Endodermal cell (in vitro differentiated cells): ENCODE data around the gene KIF5C. TPM values are rescaled to one million over a fixed set of nuclear protein-coding genes. Genes with fewer than 3 reads are reported as not detected.

Source experiments
- DNase-seq: peaks from one replicate; pipeline ENCODE4 v3.0.0-alpha.2; 2017
- H3K27ac ChIP-seq: 2 replicates; pipeline ENCODE4 v1.5.1; 2013; ENCODE audit warnings: mild to moderate bottlenecking, low read depth, low read length, moderate library complexity
- H3K27me3 ChIP-seq: 2 replicates; pipeline ENCODE4 v1.6.1; 2013; ENCODE audit warnings: mild to moderate bottlenecking, low read length, moderate library complexity; ENCODE audit not compliant: insufficient read depth, control insufficient read depth, poor library complexity, severe bottlenecking
- H3K36me3 ChIP-seq: 2 replicates; pipeline ENCODE4 v1.7.0; 2013; ENCODE audit warnings: mild to moderate bottlenecking, low read length, moderate library complexity; ENCODE audit not compliant: control insufficient read depth, insufficient read depth
- H3K4me1 ChIP-seq: one replicate; pipeline ENCODE4 v1.7.0; 2013; ENCODE audit warnings: low read length; ENCODE audit not compliant: control insufficient read depth, insufficient read depth
- H3K4me3 ChIP-seq: 2 replicates; pipeline ENCODE4 v1.5.1; 2013; ENCODE audit warnings: mild to moderate bottlenecking, low read length, moderate library complexity
- H3K9ac ChIP-seq: 2 replicates; pipeline ENCODE4 v1.6.1; 2013; ENCODE audit warnings: mild to moderate bottlenecking, low read length, moderate library complexity; ENCODE audit not compliant: poor library complexity, severe bottlenecking; ENCODE audit errors: extremely low read depth
- H3K9me3 ChIP-seq: 2 replicates; pipeline ENCODE4 v1.6.1; 2013; ENCODE audit warnings: mild to moderate bottlenecking, low read length, moderate library complexity; ENCODE audit not compliant: control insufficient read depth
- H3K27ac Mint-ChIP-seq: 2 replicates; pipeline ENCODE4 v1.8.0; 2020; ENCODE audit warnings: mixed read lengths
- H3K27me3 Mint-ChIP-seq: 2 replicates; pipeline ENCODE4 v1.8.0; 2021; ENCODE audit warnings: mild to moderate bottlenecking, mixed read lengths; ENCODE audit not compliant: insufficient read depth
- H3K36me3 Mint-ChIP-seq: 2 replicates; pipeline ENCODE4 v1.8.0; 2020; ENCODE audit warnings: low read depth, mixed read lengths
- H3K4me1 Mint-ChIP-seq: 2 replicates; pipeline ENCODE4 v1.8.0; 2020; ENCODE audit warnings: mixed read lengths
- H3K4me3 Mint-ChIP-seq: 2 replicates; pipeline ENCODE4 v1.8.0; 2020; ENCODE audit warnings: mild to moderate bottlenecking, moderate library complexity, mixed read lengths
- H3K9me3 Mint-ChIP-seq: 2 replicates; pipeline ENCODE4 v1.8.0; 2020; ENCODE audit warnings: mild to moderate bottlenecking, mixed read lengths
- WGBS, 2 experiments: methylation state at CpG; one replicate each; pipeline versions ENCODE4 v1.1.5 to v1.1.7; 2013; ENCODE audit warnings: missing lambda C conversion rate in 2 of 2, mixed read lengths in 1 of 2; ENCODE audit not compliant: insufficient coverage in 1 of 2, insufficient read length in 1 of 2; 5-methylcytosine and 5-hydroxymethylcytosine counted together
- long read RNA-seq, 4 experiments: library from polyadenylated mRNA in 2 of 4; library from RNA in 1 of 4; library from capped mRNA in 1 of 4; stranded (forward) in 3 of 4; unstranded in 1 of 4; transcript quantifications; one replicate each; pipeline ENCODE4 v2.0.0, GENCODE V29; 2020 to 2021; ENCODE audit warnings: inconsistent platforms in 1 of 4
- polyA plus RNA-seq, 2 experiments: library from polyadenylated mRNA; stranded (reverse); fragments of 50-300 nt; gene quantifications; one replicate each; pipeline ENCODE4 v1.2.3, GENCODE V29; 2013
- total RNA-seq, 2 donors: library from RNA; stranded (reverse); fragmentation: NEBNext Ultra II Directional in 1 of 2; extraction: Animal tissue kit (Norgen Biotek cat#: 25700) in 1 of 2; gene quantifications; 2 replicates in 1 of 2; 3 replicates in 1 of 2; pipeline ENCODE4 v1.2.1, GENCODE V29; 2021
- TF ChIP-seq, protein P1 (sequence below): fragments of 200-600 bp; sonication (generic); conservative IDR thresholded peaks from 2 replicates; pipeline ENCODE4 v1.5.0; 2021; ENCODE audit warnings: antibody characterized with exemption, mild to moderate bottlenecking

Gene KIF5C
- 10 to 100 TPM; 39.1 to 41.9 TPM for total RNA-seq
- 47.2 TPM for polyA plus RNA-seq (2013, experiment 1 of 2)
- 46.5 TPM for polyA plus RNA-seq (2013, experiment 2 of 2)
- long read RNA-seq, experiment 1, full-length matches to known transcripts: 1 of 14 reads
- long read RNA-seq, experiment 1, partial matches to known transcripts: 11 of 14 reads
- long read RNA-seq, experiment 1, other reads (novel, unspliced or antisense): 2 of 14 reads
- long read RNA-seq, experiment 2, full-length matches to known transcripts: 13 of 39 reads
- long read RNA-seq, experiment 2, partial matches to known transcripts: 14 of 39 reads
- long read RNA-seq, experiment 2, other reads (novel, unspliced or antisense): 12 of 39 reads
- long read RNA-seq, experiment 3, partial matches to known transcripts: 9 of 14 reads
- long read RNA-seq, experiment 3, other reads (novel, unspliced or antisense): 5 of 14 reads
- long read RNA-seq, experiment 4, partial matches to known transcripts: 3 of 4 reads
- long read RNA-seq, experiment 4, other reads (novel, unspliced or antisense): 1 of 4 reads

DNA sequence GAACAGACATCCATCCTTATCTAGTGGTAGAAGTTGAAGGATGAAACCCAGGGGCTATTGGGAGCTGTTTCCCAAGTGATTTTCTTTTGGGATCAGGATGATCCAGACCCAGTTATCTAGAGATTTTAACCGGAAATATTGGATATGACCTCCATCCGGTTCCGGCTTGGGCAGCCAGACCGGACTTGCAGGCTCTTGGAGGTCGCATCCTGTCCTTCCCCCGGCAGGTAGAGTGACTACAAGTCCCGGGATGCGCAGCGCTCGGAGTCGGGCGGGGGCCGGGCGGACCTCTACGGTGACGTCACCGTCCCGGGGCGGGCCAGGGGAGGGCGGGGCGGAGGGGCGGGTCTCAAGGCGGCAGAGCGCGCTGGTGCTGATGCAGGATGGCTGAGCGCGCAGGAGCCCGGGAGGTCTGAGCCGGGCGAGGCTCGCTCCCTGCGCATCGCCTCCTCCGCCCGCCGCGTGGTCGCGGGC lies at the start of gene KIF5C:
TSS of gene KIF5C (plus strand) at position 360 of the 474 bp plus-strand sequence. CDS start 391 bp downstream, outside the sequence.
- peaks cover 9% of the 10 kb centered on the region for H3K9me3 Mint-ChIP-seq
- WGBS, 2 experiments: 1 to 2% methylated on average over 5 to 39 of the region's 39 CpGs
- H3K9ac ChIP-seq: peak within 1 kb of the TSS; percentile 47

DNA sequence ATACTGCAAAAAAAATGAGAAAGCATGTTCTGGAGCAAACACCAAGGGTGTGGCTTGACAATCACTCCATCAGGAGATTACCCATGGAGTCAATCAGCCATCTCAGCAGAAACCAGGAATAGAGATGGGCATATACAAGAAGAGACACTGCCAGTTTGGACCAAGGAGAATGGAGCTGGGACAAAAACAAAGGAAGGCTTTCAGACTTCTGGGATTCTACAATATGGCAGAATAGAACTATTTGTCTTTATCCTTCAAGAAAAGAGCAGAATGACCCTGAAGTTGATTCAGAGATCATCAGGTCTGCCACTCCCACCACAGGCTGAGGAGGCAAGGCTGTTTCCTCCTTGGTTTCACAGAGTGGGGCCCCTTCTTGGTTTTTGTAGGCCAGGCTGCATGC lies 48.2 kb upstream of the KIF5C start:
- no peak overlapping the region for H3K4me3 ChIP-seq
- DNase-seq: no peak
- no peaks in the 10 kb centered on the region for H3K9me3 Mint-ChIP-seq
- H3K4me3 Mint-ChIP-seq: no peak overlapping the region
- H3K27me3 ChIP-seq: no peaks in the 10 kb centered on the region
- H3K27ac Mint-ChIP-seq: no peak overlapping the region
- no peaks in the 10 kb centered on the region for H3K36me3 ChIP-seq
- peaks cover 4% of the 10 kb centered on the region for H3K27me3 Mint-ChIP-seq
- no peak overlapping the region for H3K27ac ChIP-seq
- H3K9me3 ChIP-seq: no peaks in the 10 kb centered on the region
- no peaks in the 10 kb centered on the region for H3K4me1 ChIP-seq
- H3K9ac ChIP-seq: no peak overlapping the region
- H3K4me1 Mint-ChIP-seq: no peaks in the 10 kb centered on the region
- no peaks in the 10 kb centered on the region for H3K36me3 Mint-ChIP-seq
- TF ChIP-seq, protein P1, sequence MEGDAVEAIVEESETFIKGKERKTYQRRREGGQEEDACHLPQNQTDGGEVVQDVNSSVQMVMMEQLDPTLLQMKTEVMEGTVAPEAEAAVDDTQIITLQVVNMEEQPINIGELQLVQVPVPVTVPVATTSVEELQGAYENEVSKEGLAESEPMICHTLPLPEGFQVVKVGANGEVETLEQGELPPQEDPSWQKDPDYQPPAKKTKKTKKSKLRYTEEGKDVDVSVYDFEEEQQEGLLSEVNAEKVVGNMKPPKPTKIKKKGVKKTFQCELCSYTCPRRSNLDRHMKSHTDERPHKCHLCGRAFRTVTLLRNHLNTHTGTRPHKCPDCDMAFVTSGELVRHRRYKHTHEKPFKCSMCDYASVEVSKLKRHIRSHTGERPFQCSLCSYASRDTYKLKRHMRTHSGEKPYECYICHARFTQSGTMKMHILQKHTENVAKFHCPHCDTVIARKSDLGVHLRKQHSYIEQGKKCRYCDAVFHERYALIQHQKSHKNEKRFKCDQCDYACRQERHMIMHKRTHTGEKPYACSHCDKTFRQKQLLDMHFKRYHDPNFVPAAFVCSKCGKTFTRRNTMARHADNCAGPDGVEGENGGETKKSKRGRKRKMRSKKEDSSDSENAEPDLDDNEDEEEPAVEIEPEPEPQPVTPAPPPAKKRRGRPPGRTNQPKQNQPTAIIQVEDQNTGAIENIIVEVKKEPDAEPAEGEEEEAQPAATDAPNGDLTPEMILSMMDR: no peak

More for the DNA sequence above, at the start of gene KIF5C:
- H3K27ac Mint-ChIP-seq: peak within 1 kb of the TSS; percentile 72
- Histone ChIP-seq H3K9me3 (peaks cover 11% of the 10 kb centered on the region), H3K4me3 (peak within 1 kb of the TSS; percentile 85), H3K27me3 (peaks cover 24% of the 10 kb centered on the region), H3K27ac (peak within 1 kb of the TSS; percentile 81), H3K4me1 (no peaks in the 10 kb centered on the region), H3K36me3 (no peaks in the 10 kb centered on the region)
- peak; percentile 99 for DNase-seq
- H3K36me3 Mint-ChIP-seq: peaks cover 4% of the 10 kb centered on the region
- peaks cover 36% of the 10 kb centered on the region for H3K27me3 Mint-ChIP-seq
- H3K4me1 Mint-ChIP-seq: peaks cover 7% of the 10 kb centered on the region
- TF ChIP-seq, protein P1: no peak
- peak within 1 kb of the TSS; percentile 81 for H3K4me3 Mint-ChIP-seq

DNA sequence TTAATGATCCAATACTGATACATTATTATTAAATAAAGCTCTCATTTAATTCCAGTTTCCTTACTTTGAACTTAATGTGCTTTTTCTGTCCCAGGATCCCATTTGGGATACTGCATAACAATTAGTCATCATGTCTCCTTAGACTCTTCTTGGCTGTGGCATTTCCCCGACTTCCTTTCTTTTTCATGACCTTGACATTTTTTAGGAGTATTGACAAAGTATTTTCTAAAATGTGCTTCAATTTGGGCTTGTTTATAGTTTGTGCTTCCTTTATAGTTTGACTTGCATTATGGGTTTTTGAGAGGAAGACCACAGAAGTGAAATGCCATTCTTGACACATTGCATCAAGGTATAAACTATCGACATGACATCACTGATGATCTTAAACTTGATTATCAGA lies 46.1 kb upstream of the KIF5C start:
- Mint-ChIP-seq H3K27ac (no peak overlapping the region), H3K36me3 (no peaks in the 10 kb centered on the region), H3K9me3 (no peaks in the 10 kb centered on the region), H3K4me1 (no peaks in the 10 kb centered on the region), H3K27me3 (peaks cover 9% of the 10 kb centered on the region), H3K4me3 (no peak overlapping the region)
- H3K27me3 ChIP-seq: no peaks in the 10 kb centered on the region
- 90% methylated on average over 2 of the region's 2 CpGs; no CpG with 5 or more reads in 1 of the 2 experiments for WGBS, 2 experiments
- H3K4me3 ChIP-seq: no peak overlapping the region
- no peak overlapping the region for H3K27ac ChIP-seq
- H3K4me1 ChIP-seq: no peaks in the 10 kb centered on the region
- H3K36me3 ChIP-seq: no peaks in the 10 kb centered on the region
- no peaks in the 10 kb centered on the region for H3K9me3 ChIP-seq
- no peak for DNase-seq
- no peak overlapping the region for H3K9ac ChIP-seq
- TF ChIP-seq, protein P1: no peak
